ENCODE data around the gene HOXC12.

Gene HOXC12

GRCh38 chr12:53937099-53937498, 17.6 kb upstream of the HOXC12 start:
- H3K4me3 ChIP-seq (ENCODE audit: low read length) = no peak overlapping the region
- no peak for TF ChIP-seq ZNF274 (IDR thresholded peaks at IDR 0.05; ENCODE audit: low read depth, low read length)

- TF ChIP-seq ZNF274 (IDR thresholded peaks at IDR 0.05; ENCODE audit: low read depth, low read length) = no peak
- H3K4me3 ChIP-seq (ENCODE audit: low read length) = no peak overlapping the region
These were observed 16.9 kb upstream of the HOXC12 start for GRCh38 chr12:53937596-53938325.

- no peak within 1 kb of the TSS; the same call in 1 of the 2 replicates for H3K4me3 ChIP-seq (ENCODE audit: low read length)
- TF ChIP-seq ZNF274 (IDR thresholded peaks at IDR 0.05; ENCODE audit: low read depth, low read length) = no peak
These were observed 16.2 kb upstream of the HOXC12 start, which contains the start of gene HOXC13 for GRCh38 chr12:53938326-53939140. Gene HOXC13 (plus strand): TSS chr12:53938831. CDS start chr12:53938907, 76 bp downstream.

- no peak overlapping the region; the same call in 1 of the 2 replicates for H3K4me3 ChIP-seq (ENCODE audit: low read length)
- no peak for TF ChIP-seq ZNF274 (IDR thresholded peaks at IDR 0.05; ENCODE audit: low read depth, low read length)
These were observed 15.3 kb upstream of the HOXC12 start for GRCh38 chr12:53939141-53940108.

GRCh38 chr12:53940443-53941014, 14.2 kb upstream of the HOXC12 start:
- TF ChIP-seq ZNF274 (IDR thresholded peaks at IDR 0.05; ENCODE audit: low read depth, low read length) = no peak
- H3K4me3 ChIP-seq (ENCODE audit: low read length) = no peak overlapping the region

- no peak overlapping the region for H3K4me3 ChIP-seq (ENCODE audit: low read length)
These were observed 13.5 kb upstream of the HOXC12 start for GRCh38 chr12:53941187-53941586.

GRCh38 chr12:53941750-53942149, 13.0 kb upstream of the HOXC12 start:
- TF ChIP-seq ZNF274 (IDR thresholded peaks at IDR 0.05; ENCODE audit: low read depth, low read length) = no peak
- H3K4me3 ChIP-seq (ENCODE audit: low read length) = no peak overlapping the region

More at GRCh38 chr12:53941187-53941586, 13.5 kb upstream of the HOXC12 start:
- TF ChIP-seq ZNF274 (IDR thresholded peaks at IDR 0.05; ENCODE audit: low read depth, low read length) = no peak

- H3K4me3 ChIP-seq (ENCODE audit: low read length) = no peak overlapping the region
These were observed 12.2 kb upstream of the HOXC12 start for GRCh38 chr12:53942467-53942997.

GRCh38 chr12:53944209-53944608, 10.5 kb upstream of the HOXC12 start:
- H3K4me3 ChIP-seq (ENCODE audit: low read length) = no peak overlapping the region
- TF ChIP-seq ZNF274 (IDR thresholded peaks at IDR 0.05; ENCODE audit: low read depth, low read length) = no peak

More at GRCh38 chr12:53942467-53942997, 12.2 kb upstream of the HOXC12 start:
- TF ChIP-seq ZNF274 (IDR thresholded peaks at IDR 0.05; ENCODE audit: low read depth, low read length) = no peak

GRCh38 chr12:53944907-53945847, 9.5 kb upstream of the HOXC12 start:
- TF ChIP-seq ZNF274 (IDR thresholded peaks at IDR 0.05; ENCODE audit: low read depth, low read length) = no peak
- H3K4me3 ChIP-seq (ENCODE audit: low read length) = no peak overlapping the region

GRCh38 chr12:53947743-53948142, 7.0 kb upstream of the HOXC12 start:
- no peak for TF ChIP-seq ZNF274 (IDR thresholded peaks at IDR 0.05; ENCODE audit: low read depth, low read length)
- no peak overlapping the region for H3K4me3 ChIP-seq (ENCODE audit: low read length)
